GM19452 (cell line): ENCODE results near the gene RAB39A.
"Not testable (repeated sequence)": the region's sequence is repeated elsewhere in the genome, so short reads cannot be mapped to it uniquely, and the experiment has no call there.

Experiments used
- ATAC-seq: cut with Tn5 transposase; IDR thresholded peaks from one replicate; pipeline ENCODE4 v1.9.1; 2021; ENCODE audit not compliant: unreplicated experiment

Gene RAB39A

GRCh38 chr11:107928046-107928766 is at the start of gene RAB39A:
TSS of gene RAB39A (plus strand) at chr11:107928448. CDS start at chr11:107928569, 121 bp downstream.
- ATAC-seq = peak; percentile 95

GRCh38 chr11:107881471-107881870 is 46.8 kb upstream of the RAB39A start:
- ATAC-seq = not testable (repeated sequence)

- no peak for ATAC-seq
These were observed 46.0 kb upstream of the RAB39A start for GRCh38 chr11:107882095-107882820.

GRCh38 chr11:107898270-107898669 is 30.0 kb upstream of the RAB39A start:
- ATAC-seq = no peak

- no peak for ATAC-seq
These were observed 20.0 kb upstream of the RAB39A start for GRCh38 chr11:107908211-107908610.

GRCh38 chr11:107912415-107912814 is 15.8 kb upstream of the RAB39A start:
- not testable (repeated sequence) for ATAC-seq

- ATAC-seq = no peak
These were observed 13.0 kb upstream of the RAB39A start for GRCh38 chr11:107915229-107915628.

- no peak for ATAC-seq
These were observed 11.5 kb upstream of the RAB39A start for GRCh38 chr11:107916671-107917241.

GRCh38 chr11:107921997-107922396 is 6.3 kb upstream of the RAB39A start:
- ATAC-seq = no peak

GRCh38 chr11:107923519-107923918 is 4.7 kb upstream of the RAB39A start:
- ATAC-seq = not testable (repeated sequence)

- no peak for ATAC-seq
These were observed 3.9 kb upstream of the RAB39A start for GRCh38 chr11:107924306-107924705.

- no peak for ATAC-seq
These were observed 689 bp upstream of the RAB39A start for GRCh38 chr11:107927559-107927958.

GRCh38 chr11:107928767-107929507 is 689 bp downstream of the RAB39A start:
- ATAC-seq = peak; percentile 8

- ATAC-seq = no peak
These were observed 1.5 kb downstream of the RAB39A start for GRCh38 chr11:107929611-107930200.

- no peak for ATAC-seq
These were observed 3.0 kb downstream of the RAB39A start for GRCh38 chr11:107931206-107931605.

GRCh38 chr11:107947904-107948303 is 19.7 kb downstream of the RAB39A start:
- no peak for ATAC-seq

GRCh38 chr11:107948328-107948727 is 20.1 kb downstream of the RAB39A start:
- ATAC-seq = not testable (repeated sequence)

- no peak for ATAC-seq
These were observed 22.9 kb downstream of the RAB39A start for GRCh38 chr11:107951155-107951554.

GRCh38 chr11:107953446-107953845 is 25.2 kb downstream of the RAB39A start:
- ATAC-seq = no peak

- no peak for ATAC-seq
These were observed 28.3 kb downstream of the RAB39A start for GRCh38 chr11:107956543-107956942.

- ATAC-seq = no peak
These were observed 28.9 kb downstream of the RAB39A start for GRCh38 chr11:107957109-107957588.
